Measurements from ENCODE around the gene ANGPT4. TPM values are rescaled to one million over a fixed set of nuclear protein-coding genes. Genes with fewer than 3 reads are reported as not detected.

The ANGPT4 gene
- total and polyA plus RNA-seq, 10 donors = 0.03 to 0.06 TPM; not detected in 8

DNA sequence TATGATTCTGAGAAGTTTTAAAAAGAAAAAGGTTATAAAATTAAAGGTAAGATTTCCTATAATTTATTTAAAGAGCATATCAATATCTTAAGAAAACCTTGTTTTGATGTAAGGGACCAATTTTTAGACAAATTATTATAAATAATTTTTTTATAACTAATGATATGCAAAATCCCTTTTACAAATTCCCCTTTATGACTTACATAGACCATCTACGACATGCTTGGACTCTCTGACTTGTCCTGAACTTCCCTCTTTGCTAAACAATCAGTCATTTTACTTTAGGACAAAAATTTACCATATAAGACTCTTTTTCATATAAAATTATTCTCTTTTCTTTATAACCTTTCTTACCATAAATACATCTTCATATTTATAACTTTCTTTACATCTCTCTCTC lies 15.3 kb upstream of the ANGPT4 start:
- no peaks in the 10 kb centered on the region for H3K4me1 ChIP-seq
- TF ChIP-seq CTCF (IDR thresholded peaks at IDR 0.05 in 8 of 11, conservative IDR thresholded peaks at IDR 0.05 in 3 of 11) = no peak
- H3K27ac ChIP-seq = no peak overlapping the region
- no peak for DNase-seq
- H3K36me3 ChIP-seq = no peaks in the 10 kb centered on the region
- no peak overlapping the region for H3K4me3 ChIP-seq
- H3K27me3 ChIP-seq (replicated peaks in 1 of 7) = no peaks in the 10 kb centered on the region
- H3K9me3 ChIP-seq = peaks cover 0 to 36% (median 28%) of the 10 kb centered on the region in 8 donors
- 27 to 67% (median 59%) methylated on average over 1 of the region's 1 CpG for WGBS, 5 donors
- intact Hi-C loops (cut with DNase I; ENCODE audit: low total_unique reads) = no loop called here

DNA sequence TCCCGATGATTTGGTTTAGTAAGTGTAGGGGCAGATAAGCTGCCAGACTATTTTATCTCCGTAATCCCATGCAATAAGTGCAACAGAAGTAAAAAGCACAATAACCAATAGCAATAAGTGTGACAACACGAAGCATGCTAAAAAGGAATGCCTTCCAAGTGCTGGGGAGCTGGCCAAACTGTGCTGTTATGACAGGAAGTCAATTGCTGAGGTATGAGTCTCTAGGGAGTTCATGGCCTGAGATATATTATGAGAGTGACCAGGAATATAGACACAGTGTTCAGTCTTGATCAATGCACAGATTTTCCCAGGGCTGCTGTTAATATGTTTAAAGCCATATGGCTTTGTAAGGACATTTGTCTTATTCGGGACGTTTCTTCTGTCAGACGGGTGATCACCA lies 10.5 kb upstream of the ANGPT4 start:
- no peak for TF ChIP-seq POLR2A (IDR thresholded peaks at IDR 0.05)
- no peak for TF ChIP-seq POLR2AphosphoS5 (IDR thresholded peaks at IDR 0.05)
- no peak for TF ChIP-seq CTCF (IDR thresholded peaks at IDR 0.05 in 8 of 11, conservative IDR thresholded peaks at IDR 0.05 in 3 of 11)
- intact Hi-C loops (cut with DNase I; ENCODE audit: low total_unique reads) = no loop called here
- no peak for DNase-seq
- Histone ChIP-seq H3K4me1 (no peaks in the 10 kb centered on the region), H3K27ac (no peak overlapping the region), H3K4me3 (no peak overlapping the region), H3K9me3 (peaks cover 0 to 18% (median 15%) of the 10 kb centered on the region in 8 donors), H3K27me3 (replicated peaks in 1 of 7) (peaks cover 0 to 19% (median 0%) of the 10 kb centered on the region in 7 donors), H3K36me3 (no peaks in the 10 kb centered on the region)
- 67 to 85% (median 74%) methylated on average over 6 of the region's 6 CpGs for WGBS, 5 donors

DNA sequence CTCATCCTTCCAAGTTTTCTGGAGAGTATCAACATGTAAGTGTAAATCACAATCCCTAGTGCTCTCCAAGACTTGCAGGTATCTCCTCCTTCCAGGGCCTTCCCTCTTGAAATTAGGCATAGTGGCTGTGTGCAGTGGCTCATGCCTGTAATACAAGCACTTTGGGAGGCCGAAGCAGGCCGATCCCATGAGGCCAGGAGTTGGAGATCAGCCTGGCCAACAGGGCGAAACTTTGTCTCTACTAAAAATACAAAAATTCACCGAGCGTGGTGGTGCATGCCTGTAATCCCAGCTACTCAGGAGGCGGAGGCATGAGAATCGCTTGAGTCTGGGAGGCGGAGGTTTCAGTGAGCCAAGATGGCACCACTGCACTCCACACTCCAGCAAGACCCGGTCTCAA lies 9.4 kb upstream of the ANGPT4 start:
- no peaks in the 10 kb centered on the region for H3K36me3 ChIP-seq
- TF ChIP-seq POLR2AphosphoS5 (IDR thresholded peaks at IDR 0.05) (no peak), CTCF (IDR thresholded peaks at IDR 0.05 in 8 of 11, conservative IDR thresholded peaks at IDR 0.05 in 3 of 11) (no peak), POLR2A (IDR thresholded peaks at IDR 0.05) (no peak)
- no peak overlapping the region for H3K4me3 ChIP-seq
- no peak overlapping the region for H3K27ac ChIP-seq
- no peak for DNase-seq
- 88 to 96% (median 95%) methylated on average over 9 of the region's 9 CpGs for WGBS, 5 donors
- intact Hi-C loops (cut with DNase I; ENCODE audit: low total_unique reads) = no loop called here
- H3K27me3 ChIP-seq (replicated peaks in 1 of 7) = peaks cover 0 to 19% (median 0%) of the 10 kb centered on the region in 7 donors
- H3K4me1 ChIP-seq = no peaks in the 10 kb centered on the region
- peaks cover 0 to 7% (median 3%) of the 10 kb centered on the region in 8 donors for H3K9me3 ChIP-seq

DNA sequence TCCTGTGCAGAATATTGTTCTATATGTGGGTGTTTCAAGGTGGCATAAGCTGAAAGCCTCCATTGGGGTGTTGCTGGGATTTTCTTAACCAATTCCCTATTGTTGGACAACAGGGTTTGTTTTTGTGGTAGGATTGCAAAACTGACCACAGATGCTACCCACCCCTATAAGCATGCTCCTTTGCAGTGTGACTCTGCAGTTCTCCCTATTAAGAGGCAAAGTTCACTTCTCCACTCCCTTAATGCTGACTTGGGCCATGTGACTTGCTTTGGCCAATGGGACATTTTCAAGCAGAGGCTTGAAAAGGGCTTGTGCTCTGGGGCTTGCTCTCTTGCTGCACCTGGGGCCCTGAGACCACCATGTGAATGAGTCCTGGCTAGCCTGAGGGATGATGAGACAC lies 8.5 kb upstream of the ANGPT4 start:
- intact Hi-C loops (cut with DNase I; ENCODE audit: low total_unique reads) = no loop called here

More for the DNA sequence above, 8.5 kb upstream of the ANGPT4 start:
- H3K27me3 ChIP-seq (replicated peaks in 1 of 7) = peaks cover 0 to 19% (median 0%) of the 10 kb centered on the region in 7 donors
- no peak overlapping the region for H3K27ac ChIP-seq
- TF ChIP-seq CTCF (IDR thresholded peaks at IDR 0.05 in 8 of 11, conservative IDR thresholded peaks at IDR 0.05 in 3 of 11) (no peak), POLR2AphosphoS5 (IDR thresholded peaks at IDR 0.05) (no peak), POLR2A (IDR thresholded peaks at IDR 0.05) (no peak)
- no peaks in the 10 kb centered on the region for H3K36me3 ChIP-seq
- DNase-seq = no peak
- no peaks in the 10 kb centered on the region for H3K9me3 ChIP-seq
- H3K4me3 ChIP-seq = no peak overlapping the region
- H3K4me1 ChIP-seq = no peaks in the 10 kb centered on the region

Data from spleen (tissue), 11 donors.